Activated CD8-positive, alpha-beta T cell treated with anti-CD3 and anti-CD28 coated beads for 36 hours (primary cell): Measurements from ENCODE around the gene CCR5. TPM values are rescaled to one million over a fixed set of nuclear protein-coding genes. Genes with fewer than 3 reads are reported as not detected.

Experiments used
- ATAC-seq: fragments of 200-7000 bp; cut with Tn5 transposase; one replicate; pipeline ENCODE4 v1.10.0; 2021; ENCODE audit warnings: mild to moderate bottlenecking, moderate library complexity
- CTCF ChIA-PET: fragments of 350-600 bp; sonication (Branson Sonifier 250); formaldehyde crosslinking; loops from one replicate; lab custom pipeline; 2021; ENCODE audit warnings: antibody characterized with exemption; lab: Charles Lee
- POLR2A ChIA-PET: fragments of 350-600 bp; sonication (Branson Sonifier 250); formaldehyde crosslinking; loops from one replicate; lab custom pipeline; 2021; ENCODE audit warnings: antibody characterized with exemption; lab: Charles Lee
- DNase-seq: peaks from one replicate; pipeline ENCODE4 v3.0.0-alpha.2; 2020
- H3K27ac Mint-ChIP-seq: one replicate; pipeline ENCODE4 v1.8.0; 2021; ENCODE audit warnings: mild to moderate bottlenecking, mixed read lengths
- H3K27me3 Mint-ChIP-seq: one replicate; pipeline ENCODE4 v1.8.0; 2021; ENCODE audit warnings: mixed read lengths
- H3K36me3 Mint-ChIP-seq: one replicate; pipeline ENCODE4 v1.8.0; 2021; ENCODE audit warnings: low read depth, mixed read lengths
- H3K4me1 Mint-ChIP-seq: one replicate; pipeline ENCODE4 v1.8.0; 2021; ENCODE audit warnings: low read depth, mixed read lengths
- H3K4me3 Mint-ChIP-seq: one replicate; pipeline ENCODE4 v1.8.0; 2021; ENCODE audit warnings: mild to moderate bottlenecking, moderate library complexity, mixed read lengths
- H3K9me3 Mint-ChIP-seq: one replicate; pipeline ENCODE4 v1.8.0; 2021; ENCODE audit warnings: mixed read lengths
- CTCF ChIP-seq: fragments of 200-600 bp; IDR thresholded peaks from one replicate; pipeline ENCODE4 v1.8.0; 2022; ENCODE audit warnings: antibody characterized with exemption, mild to moderate bottlenecking
- intact Hi-C: fragments of 100-400 bp; cut with micrococcal nuclease; formaldehyde crosslinking; loops from one replicate; pipeline ENCODE4 v1.10.0; 2022
- total RNA-seq, 2 experiments: library from RNA; stranded (reverse); gene quantifications; one replicate each; pipeline ENCODE4 v1.2.3, GENCODE V29; 2021

Gene CCR5
- total RNA-seq, 2 experiments from 2014 or later: 1.7 to 2.2 TPM

DNA sequence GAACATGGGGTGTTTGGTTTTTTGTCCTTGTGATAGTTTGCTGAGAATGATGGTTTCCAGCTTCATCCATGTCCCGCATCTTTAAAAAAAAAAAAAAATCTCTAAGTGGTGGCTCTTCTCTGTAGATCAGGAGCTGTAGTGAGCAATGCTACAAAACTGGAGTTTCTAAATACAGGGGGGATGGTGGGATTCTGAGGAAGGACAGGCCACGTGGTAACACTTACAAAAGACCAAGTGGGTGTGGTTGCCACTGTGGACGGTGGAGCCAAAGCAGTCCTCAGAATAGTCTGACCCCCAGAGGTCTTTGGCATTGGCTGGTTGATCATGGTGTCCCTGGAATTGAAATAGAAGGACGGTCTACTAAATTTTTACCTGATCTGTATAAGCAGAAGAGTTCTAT lies 44.0 kb downstream of the CCR5 start:
- ChIA-PET CTCF (interaction anchor here (1.6 kb wide), 1 partner anchor 74 kb away, joined by 6 read pairs; no protein-coding TSS in a partner anchor), POLR2A (interaction anchor here (1.3 kb wide), 1 partner anchor 10 kb away, joined by 4 read pairs; no protein-coding TSS in a partner anchor)
- peaks cover 23% of the 10 kb centered on the region for H3K4me1 Mint-ChIP-seq
- TF ChIP-seq CTCF: no peak
- ATAC-seq (no peak), DNase-seq (no peak)
- intact Hi-C loops: no loop called here
- no peaks in the 10 kb centered on the region for H3K9me3 Mint-ChIP-seq
- no peaks in the 10 kb centered on the region for H3K36me3 Mint-ChIP-seq
- no peak overlapping the region for H3K27ac Mint-ChIP-seq
- H3K27me3 Mint-ChIP-seq: no peaks in the 10 kb centered on the region
- no peak overlapping the region for H3K4me3 Mint-ChIP-seq

- Mint-ChIP-seq H3K27me3 (no peaks in the 10 kb centered on the region), H3K36me3 (no peaks in the 10 kb centered on the region), H3K4me3 (no peak overlapping the region), H3K4me1 (peaks cover 15% of the 10 kb centered on the region), H3K27ac (peak overlapping the region; percentile 63), H3K9me3 (no peaks in the 10 kb centered on the region)
- ChIA-PET POLR2A (interaction anchor here (1.1 to 1.4 kb wide), 3 partner anchors 9 to 42 kb away, joined by 3 to 7 read pairs (median 5); partner anchors contain the start of genes CCR5AS and CCRL2), CTCF (interaction anchor here (1.3 kb wide), 1 partner anchor 9 kb away, joined by 6 read pairs; the partner anchor contains the start of genes CCR5AS and CCRL2)
- ATAC-seq (peak; percentile 63), DNase-seq (peak; percentile 62)
- intact Hi-C loops: no loop called here
- TF ChIP-seq CTCF: no peak
Measured at GRCh38 chr3:46416125-46416810, 45.5 kb downstream of the CCR5 start.

GRCh38 chr3:46416811-46417510 lies 46.2 kb downstream of the CCR5 start:
- Mint-ChIP-seq H3K27ac (peak overlapping the region; percentile 63), H3K9me3 (no peaks in the 10 kb centered on the region), H3K4me3 (no peak overlapping the region), H3K27me3 (no peaks in the 10 kb centered on the region), H3K4me1 (peaks cover 15% of the 10 kb centered on the region), H3K36me3 (no peaks in the 10 kb centered on the region)
- intact Hi-C loops: no loop called here
- DNase-seq (no peak), ATAC-seq (peak; percentile 69)
- POLR2A ChIA-PET: interaction anchor here (1.4 kb wide), 2 partner anchors 9 to 10 kb away, joined by 5 to 7 read pairs; partner anchors contain the start of genes CCR5AS and CCRL2
- TF ChIP-seq CTCF: no peak
- CTCF ChIA-PET: interaction anchor here (1.2 to 1.3 kb wide), 2 partner anchors 10 to 71 kb away, joined by 4 to 6 read pairs; partner anchors contain the start of genes CCR5AS and CCRL2

GRCh38 chr3:46417841-46418611 lies 47.3 kb downstream of the CCR5 start:
- DNase-seq (no peak), ATAC-seq (no peak)
- Mint-ChIP-seq H3K4me1 (peaks cover 15% of the 10 kb centered on the region), H3K9me3 (no peaks in the 10 kb centered on the region), H3K27ac (no peak overlapping the region), H3K27me3 (no peaks in the 10 kb centered on the region), H3K36me3 (no peaks in the 10 kb centered on the region), H3K4me3 (no peak overlapping the region)
- POLR2A ChIA-PET: interaction anchor here (1.4 kb wide), 1 partner anchor 11 kb away, joined by 7 read pairs; the partner anchor contains the start of genes CCR5AS and CCRL2
- intact Hi-C loops: no loop called here
- no peak for TF ChIP-seq CTCF
- CTCF ChIA-PET: interaction anchor here (1.2 to 1.3 kb wide), 2 partner anchors 11 to 70 kb away, joined by 4 to 6 read pairs; partner anchors contain the start of genes CCR5AS and CCRL2
